Measurements from ENCODE around the gene STAC2.

DNA sequence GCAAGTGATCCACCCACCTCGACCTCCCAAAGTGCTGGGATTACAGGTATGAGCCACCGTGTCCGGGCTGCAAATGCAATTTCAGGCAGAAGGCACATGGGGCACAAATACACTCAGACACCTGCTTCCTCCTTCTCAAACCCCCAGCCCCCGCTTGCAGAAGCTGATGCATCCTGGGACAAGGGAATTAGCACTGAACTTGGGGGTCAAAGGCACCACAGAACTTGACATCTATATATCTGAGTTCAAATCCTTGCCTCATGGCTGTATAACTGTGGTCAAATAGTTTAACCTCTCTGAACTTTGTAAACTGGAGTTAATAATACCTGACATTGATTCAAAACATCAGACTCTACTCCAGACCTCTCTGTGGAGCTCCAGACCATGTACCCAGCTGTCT, 55.6 kb downstream of the STAC2 start:
- TF ChIP-seq JUN (IDR thresholded peaks at IDR 0.05) (no peak), EP300 (IDR thresholded peaks at IDR 0.05) (no peak), KDM1A (IDR thresholded peaks at IDR 0.05; ENCODE audit: low read depth) (no peak), RFX5 (IDR thresholded peaks at IDR 0.05) (no peak), POLR2A (IDR thresholded peaks at IDR 0.05; ENCODE audit: low read length) (no peak), ZNF302 (CRISPR knock-in tag; IDR thresholded peaks at IDR 0.05) (no peak), RAD21 (conservative IDR thresholded peaks at IDR 0.05 in 1 of 2, IDR thresholded peaks at IDR 0.05 in 1 of 2) (no peak)

Measured in A549 (cell line).